Heart left ventricle (tissue), 13 donors: ENCODE measurements around the gene REV3L.

Source experiments
- CTCF ChIP-seq, 12 donors: fragments of 200-600 bp; sonication (generic) in 4 of 12; IDR thresholded peaks; one replicate each; pipeline versions ENCODE4 v1.5.0 to v1.8.0; 2018 to 2022; ENCODE audit warnings: antibody characterized with exemption in 12 of 12, mild to moderate bottlenecking in 5 of 12
- POLR2A ChIP-seq, 2 donors: fragments of 450-650 bp; IDR thresholded peaks; one replicate each; pipeline ENCODE4 v1.6.1; 2017; ENCODE audit warnings: antibody characterized with exemption in 2 of 2, mild to moderate bottlenecking in 2 of 2, moderate library complexity in 2 of 2
- donor health status: ischemic (EF 13 %, LVEDD 7.1; RV severe dilation, severe dysfunction).
- donor health status: DM: no; HTN: yes; CAD: no.
- donor health status: DM: no; HTN: no; CAD: no.
- donor health status: ischemic (EF 25% LVEDD 6.9; RV normal size, moderate dysfunction).
- donor health status: ischemic (EF 25% LVEDD 5.7; RV mildly dilated, moderate dysfunction).
- donor health status: ischemic (EF 35%, LVEDD 5.7; RV mildly dilated, moderate dysfunction).
- donor health status: nonischemic (EF 11% LVEDD 7.7; RV severe dilation, severe dysfunction).
- donor health status: DM: yes; HTN: yes; CAD: no.
- donor health status: PGD.
- donor health status: ischemic (EF 29% LVEDD 5.4; RV normal size, mild dysfunction).
- donor health status: nonischemic (EF 23%, LVEDD 6.1; RV moderate dilation, normal function).

- TF ChIP-seq CTCF (IDR thresholded peaks at IDR 0.05) (no peak), POLR2A (IDR thresholded peaks at IDR 0.05) (no peak)
Measured at GRCh38 chr6:111469543-111469942, 13.5 kb downstream of the REV3L start.
